Measurements from ENCODE around the gene DNAJC15. TPM values are rescaled to one million over a fixed set of nuclear protein-coding genes. Genes with fewer than 3 reads are reported as not detected.
A peak's percentile ranks its signal among the peaks of the same experiment; 100 is the strongest.

DNAJC15 gene
- total RNA-seq, 2 donors from 2014 or later = 29.7 to 46.9 TPM

- no peak for DNase-seq
- Mint-ChIP-seq H3K4me3 (no peak overlapping the region), H3K27me3 (ENCODE audit: insufficient read depth) (no peaks in the 10 kb centered on the region), H3K4me1 (peaks cover 36% of the 10 kb centered on the region), H3K9me3 (no peaks in the 10 kb centered on the region), H3K27ac (no peak overlapping the region), H3K36me3 (ENCODE audit: low read depth) (no peaks in the 10 kb centered on the region)
- peaks cover 19% of the 10 kb centered on the region for H3K4me1 ChIP-seq (ENCODE audit: control insufficient read depth, insufficient read depth, low read length)
- WGBS, 2 experiments (ENCODE audit: insufficient coverage in 1 of 2, insufficient read length in 1 of 2) = 89% methylated on average over 3 of the region's 3 CpGs; no CpG with 5 or more reads in 1 of the 2 experiments
- H3K27me3 ChIP-seq (ENCODE audit: control insufficient read depth, insufficient read depth, low read length, poor library complexity, severe bottlenecking) = no peaks in the 10 kb centered on the region
- peak overlapping the region; percentile 3 for H3K27ac ChIP-seq (ENCODE audit: low read depth, low read length)
- no peaks in the 10 kb centered on the region for H3K9me3 ChIP-seq (ENCODE audit: control insufficient read depth, low read length)
- no peaks in the 10 kb centered on the region for H3K36me3 ChIP-seq (ENCODE audit: control insufficient read depth, insufficient read depth, low read length)
- no peak overlapping the region for H3K9ac ChIP-seq (ENCODE audit: extremely low read depth, low read length, poor library complexity, severe bottlenecking)
- no peak overlapping the region for H3K4me3 ChIP-seq (ENCODE audit: low read length)
- TF ChIP-seq CTCF (conservative IDR thresholded peaks at IDR 0.05) = no peak
These were observed 104.4 kb downstream of the DNAJC15 start for GRCh38 chr13:43127827-43128226.

DNA sequence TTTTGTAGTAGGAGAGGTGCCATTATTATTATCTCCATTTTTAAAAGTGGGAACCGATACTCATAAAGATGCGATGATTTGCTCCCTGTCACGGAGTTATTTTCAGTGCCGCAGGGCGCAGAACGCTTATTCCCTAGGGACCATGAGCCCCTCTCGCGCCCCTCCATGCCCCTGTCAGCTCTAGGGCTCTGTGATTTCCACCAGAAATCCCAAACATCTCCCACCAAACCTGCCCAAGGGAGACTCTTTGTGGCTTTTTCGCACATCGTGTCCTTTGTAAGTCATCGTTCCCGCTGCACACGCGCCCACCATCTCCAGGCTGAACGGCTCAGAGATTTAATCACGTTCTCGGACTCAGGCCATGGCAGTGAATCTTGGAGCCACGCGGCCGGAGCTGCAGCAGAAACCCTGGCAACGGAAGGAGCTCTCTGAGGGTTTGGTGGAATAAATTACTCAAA is 105.1 kb downstream of the DNAJC15 start:
- no peaks in the 10 kb centered on the region for H3K27me3 ChIP-seq (ENCODE audit: control insufficient read depth, insufficient read depth, low read length, poor library complexity, severe bottlenecking)
- H3K36me3 Mint-ChIP-seq (ENCODE audit: low read depth) = no peaks in the 10 kb centered on the region
- H3K4me3 Mint-ChIP-seq = no peak overlapping the region
- H3K27ac Mint-ChIP-seq = no peak overlapping the region
- TF ChIP-seq CTCF (conservative IDR thresholded peaks at IDR 0.05) = no peak
- H3K9me3 Mint-ChIP-seq = no peaks in the 10 kb centered on the region
- H3K27ac ChIP-seq (ENCODE audit: low read depth, low read length) = no peak overlapping the region
- H3K4me3 ChIP-seq (ENCODE audit: low read length) = no peak overlapping the region
- DNase-seq = no peak
- H3K27me3 Mint-ChIP-seq (ENCODE audit: insufficient read depth) = no peaks in the 10 kb centered on the region
- no peak overlapping the region for H3K9ac ChIP-seq (ENCODE audit: extremely low read depth, low read length, poor library complexity, severe bottlenecking)
- no peaks in the 10 kb centered on the region for H3K36me3 ChIP-seq (ENCODE audit: control insufficient read depth, insufficient read depth, low read length)
- no peaks in the 10 kb centered on the region for H3K9me3 ChIP-seq (ENCODE audit: control insufficient read depth, low read length)
- peaks cover 14% of the 10 kb centered on the region for H3K4me1 ChIP-seq (ENCODE audit: control insufficient read depth, insufficient read depth, low read length)
- H3K4me1 Mint-ChIP-seq = peaks cover 34% of the 10 kb centered on the region
- 92 to 95% methylated on average over 12 to 21 of the region's 21 CpGs for WGBS, 2 experiments (ENCODE audit: insufficient coverage in 1 of 2, insufficient read length in 1 of 2)

- Mint-ChIP-seq H3K4me3 (no peak overlapping the region), H3K27ac (no peak overlapping the region), H3K4me1 (peaks cover 38% of the 10 kb centered on the region), H3K36me3 (ENCODE audit: low read depth) (no peaks in the 10 kb centered on the region), H3K27me3 (ENCODE audit: insufficient read depth) (no peaks in the 10 kb centered on the region), H3K9me3 (no peaks in the 10 kb centered on the region)
- Histone ChIP-seq H3K27ac (ENCODE audit: low read depth, low read length) (no peak overlapping the region), H3K9me3 (ENCODE audit: control insufficient read depth, low read length) (no peaks in the 10 kb centered on the region), H3K9ac (ENCODE audit: extremely low read depth, low read length, poor library complexity, severe bottlenecking) (no peak overlapping the region), H3K27me3 (ENCODE audit: control insufficient read depth, insufficient read depth, low read length, poor library complexity, severe bottlenecking) (no peaks in the 10 kb centered on the region), H3K4me1 (ENCODE audit: control insufficient read depth, insufficient read depth, low read length) (peaks cover 9% of the 10 kb centered on the region), H3K36me3 (ENCODE audit: control insufficient read depth, insufficient read depth, low read length) (no peaks in the 10 kb centered on the region), H3K4me3 (ENCODE audit: low read length) (no peak overlapping the region)
- no peak for TF ChIP-seq CTCF (conservative IDR thresholded peaks at IDR 0.05)
- 95 to 98% methylated on average over 6 to 8 of the region's 8 CpGs for WGBS, 2 experiments (ENCODE audit: insufficient coverage in 1 of 2, insufficient read length in 1 of 2)
- no peak for DNase-seq
These were observed 105.7 kb downstream of the DNAJC15 start for GRCh38 chr13:43129066-43129465.

Data from endodermal cell (in vitro differentiated cells).